WTC11 (cell line): ENCODE data around the gene CORO7. TPM values are rescaled to one million over a fixed set of nuclear protein-coding genes. Genes with fewer than 3 reads are reported as not detected.

Source experiments
- ATAC-seq: fragments of 200-7000 bp; cut with Tn5 transposase; 2 replicates; pipeline ENCODE4 v1.10.0; 2021; ENCODE audit warnings: mild to moderate bottlenecking, moderate library complexity
- CTCF ChIA-PET: fragments of 300-600 bp; sonication (Branson Sonifier 250); formaldehyde crosslinking; loops from one replicate; lab custom pipeline; 2021; ENCODE audit warnings: antibody characterized with exemption; lab: Charles Lee
- POLR2A ChIA-PET: fragments of 350-600 bp; sonication (Branson Sonifier 250); formaldehyde crosslinking; loops from one replicate; lab custom pipeline; 2021; ENCODE audit warnings: antibody characterized with exemption; lab: Charles Lee
- DNase-seq: peaks from one replicate; pipeline ENCODE4 v3.0.0; 2021; ENCODE audit warnings: low spot score
- H3K27ac Mint-ChIP-seq: 2 replicates; pipeline ENCODE4 v1.8.0; 2021; ENCODE audit warnings: mixed read lengths
- H3K27me3 Mint-ChIP-seq: 2 replicates; pipeline ENCODE4 v1.8.0; 2021; ENCODE audit warnings: low read depth, mild to moderate bottlenecking, moderate library complexity, mixed read lengths
- H3K36me3 Mint-ChIP-seq: 2 replicates; pipeline ENCODE4 v1.8.0; 2021; ENCODE audit warnings: mixed read lengths
- H3K4me1 Mint-ChIP-seq: 2 replicates; pipeline ENCODE4 v1.8.0; 2022; ENCODE audit warnings: mixed read lengths
- H3K4me3 Mint-ChIP-seq: 2 replicates; pipeline ENCODE4 v1.8.0; 2021; ENCODE audit warnings: mild to moderate bottlenecking, moderate library complexity, mixed read lengths
- H3K9me3 Mint-ChIP-seq: 2 replicates; pipeline ENCODE4 v1.8.0; 2021; ENCODE audit warnings: mixed read lengths
- ATF3 ChIP-seq: sonication (generic); formaldehyde crosslinking; conservative IDR thresholded peaks from 2 replicates; pipeline ENCODE4 v1.8.1; 2022; ENCODE audit warnings: mild to moderate bottlenecking, missing genetic modification reagents
- ELF4 ChIP-seq: sonication (generic); formaldehyde crosslinking; IDR thresholded peaks from 2 replicates; pipeline ENCODE4 v1.8.1; 2022; ENCODE audit warnings: low read depth, mild to moderate bottlenecking, moderate library complexity, missing genetic modification reagents
- EMX1 ChIP-seq: fragments of 250-450 bp; sonication (Bioruptor Pico); IDR thresholded peaks from 2 replicates; pipeline ENCODE4 v1.8.0; 2021; ENCODE audit warnings: mild to moderate bottlenecking
- ETV6 ChIP-seq: sonication (generic); formaldehyde crosslinking; IDR thresholded peaks from 2 replicates; pipeline ENCODE4 v1.8.1; 2022; ENCODE audit warnings: mild to moderate bottlenecking, missing genetic modification reagents
- FOXK1 ChIP-seq: sonication (generic); formaldehyde crosslinking; IDR thresholded peaks from 2 replicates; pipeline ENCODE4 v1.8.0; 2022; ENCODE audit warnings: mild to moderate bottlenecking, moderate library complexity, missing genetic modification reagents
- FOXP1 ChIP-seq: sonication (generic); formaldehyde crosslinking; IDR thresholded peaks from 2 replicates; pipeline ENCODE4 v1.8.0; 2022; ENCODE audit warnings: missing genetic modification reagents, mild to moderate bottlenecking, moderate library complexity, borderline replicate concordance
- IRF2 ChIP-seq: sonication (generic); formaldehyde crosslinking; IDR thresholded peaks from 2 replicates; pipeline ENCODE4 v1.8.0; 2022; ENCODE audit warnings: low read depth, missing genetic modification reagents, borderline replicate concordance
- JAZF1 ChIP-seq: fragments of 250-450 bp; sonication (Bioruptor Pico); IDR thresholded peaks from 2 replicates; pipeline ENCODE4 v1.9.0; 2021; ENCODE audit warnings: moderate library complexity, mild to moderate bottlenecking, inconsistent platforms
- NR1H2 ChIP-seq: sonication (generic); formaldehyde crosslinking; IDR thresholded peaks from 2 replicates; pipeline ENCODE4 v1.9.0; 2021; ENCODE audit warnings: mild to moderate bottlenecking, moderate library complexity, missing genetic modification reagents
- NR3C1 ChIP-seq: sonication (generic); formaldehyde crosslinking; conservative IDR thresholded peaks from 2 replicates; pipeline ENCODE4 v1.8.1; 2023; ENCODE audit warnings: low read depth, mild to moderate bottlenecking, missing genetic modification reagents
- SMAD4 ChIP-seq: sonication (generic); formaldehyde crosslinking; IDR thresholded peaks from 2 replicates; pipeline ENCODE4 v1.8.0; 2022; ENCODE audit warnings: mild to moderate bottlenecking, missing genetic modification reagents
- SP1 ChIP-seq: sonication (generic); formaldehyde crosslinking; conservative IDR thresholded peaks from 2 replicates; pipeline ENCODE4 v1.8.1; 2022; ENCODE audit warnings: missing genetic modification reagents
- ZNF232 ChIP-seq: sonication (generic); formaldehyde crosslinking; IDR thresholded peaks from 2 replicates; pipeline ENCODE4 v1.8.0; 2022; ENCODE audit warnings: mild to moderate bottlenecking, missing genetic modification reagents
- ZNF423 ChIP-seq: fragments of 250-450 bp; sonication (Bioruptor Pico); IDR thresholded peaks from 2 replicates; pipeline ENCODE4 v2.1.2; 2022; ENCODE audit warnings: mild to moderate bottlenecking, moderate library complexity
- ZNF671 ChIP-seq: fragments of 250-450 bp; sonication (Bioruptor Pico); IDR thresholded peaks from 2 replicates; pipeline ENCODE4 v1.8.0; 2021; ENCODE audit warnings: mild to moderate bottlenecking
- total RNA-seq: library from RNA; stranded (reverse); gene quantifications from 3 replicates; pipeline ENCODE4 v1.2.3, GENCODE V29; 2021
- TF ChIP-seq, protein P1 (sequence below): sonication (generic); formaldehyde crosslinking; IDR thresholded peaks from 2 replicates; pipeline ENCODE4 v1.8.0; 2022; ENCODE audit warnings: mild to moderate bottlenecking, missing genetic modification reagents
- TF ChIP-seq, protein P2 (sequence below): sonication (generic); formaldehyde crosslinking; IDR thresholded peaks from 2 replicates; pipeline ENCODE4 v1.8.0; 2022; ENCODE audit warnings: mild to moderate bottlenecking, missing genetic modification reagents

CORO7 gene
- total RNA-seq, 1 experiment from 2014 or later: 45.5 TPM

GRCh38 chr16:4375717-4376116, 40.7 kb downstream of the CORO7 start:
- ChIA-PET CTCF (interaction anchor here (0.6 to 11.7 kb wide), 5 partner anchors 15 to 122 kb away, joined by 3 to 273 read pairs (median 44); partner anchors contain the start of gene PAM16), POLR2A (interaction anchor here (1.1 to 1.5 kb wide), 3 partner anchors 13 to 17 kb away, joined by 3 to 16 read pairs (median 3); no protein-coding TSS in a partner anchor)
- DNase-seq (no peak), ATAC-seq (no peak)
- Mint-ChIP-seq H3K9me3 (no peaks in the 10 kb centered on the region), H3K4me3 (no peak overlapping the region), H3K36me3 (no peaks in the 10 kb centered on the region), H3K27ac (peak overlapping the region; percentile 72; the same call in 1 of the 2 replicates), H3K27me3 (no peaks in the 10 kb centered on the region), H3K4me1 (peaks cover 50% of the 10 kb centered on the region)
- no peak for TF ChIP-seq SMAD4
- TF ChIP-seq NR3C1 (CRISPR knock-in tag): no peak
- no peak for TF ChIP-seq ETV6 (CRISPR knock-in tag)
- TF ChIP-seq NR1H2: no peak
- TF ChIP-seq JAZF1 (CRISPR knock-in tag): no peak

GRCh38 chr16:4373909-4374742, 42.3 kb downstream of the CORO7 start:
- peak overlapping the region; percentile 47 for H3K4me3 Mint-ChIP-seq
- TF ChIP-seq ZNF232 (CRISPR knock-in tag) (peak; percentile 41; the same call in 1 of the 2 replicates), IRF2 (no peak), ZNF671 (CRISPR knock-in tag) (no peak)
- H3K4me1 Mint-ChIP-seq: peaks cover 44% of the 10 kb centered on the region
- 0 out of 2 replicates have a peak overlapping the region, but pooled peaks have one; percentile 57 for H3K27ac Mint-ChIP-seq
- H3K27me3 Mint-ChIP-seq: no peaks in the 10 kb centered on the region
- POLR2A ChIA-PET: interaction anchor here (0.8 to 2.0 kb wide), 10 partner anchors 8 to 102 kb away, joined by 3 to 16 read pairs (median 3); partner anchors contain the start of gene HMOX2
- CTCF ChIA-PET: interaction anchor here (0.6 to 11.7 kb wide), 11 partner anchors 8 to 100 kb away, joined by 3 to 273 read pairs (median 5); partner anchors contain the start of gene PAM16
- DNase-seq (peak; percentile 68), ATAC-seq (0 out of 2 replicates have a peak, but pooled peaks have one; percentile 4)
- H3K36me3 Mint-ChIP-seq: no peaks in the 10 kb centered on the region
- no peaks in the 10 kb centered on the region for H3K9me3 Mint-ChIP-seq

DNA sequence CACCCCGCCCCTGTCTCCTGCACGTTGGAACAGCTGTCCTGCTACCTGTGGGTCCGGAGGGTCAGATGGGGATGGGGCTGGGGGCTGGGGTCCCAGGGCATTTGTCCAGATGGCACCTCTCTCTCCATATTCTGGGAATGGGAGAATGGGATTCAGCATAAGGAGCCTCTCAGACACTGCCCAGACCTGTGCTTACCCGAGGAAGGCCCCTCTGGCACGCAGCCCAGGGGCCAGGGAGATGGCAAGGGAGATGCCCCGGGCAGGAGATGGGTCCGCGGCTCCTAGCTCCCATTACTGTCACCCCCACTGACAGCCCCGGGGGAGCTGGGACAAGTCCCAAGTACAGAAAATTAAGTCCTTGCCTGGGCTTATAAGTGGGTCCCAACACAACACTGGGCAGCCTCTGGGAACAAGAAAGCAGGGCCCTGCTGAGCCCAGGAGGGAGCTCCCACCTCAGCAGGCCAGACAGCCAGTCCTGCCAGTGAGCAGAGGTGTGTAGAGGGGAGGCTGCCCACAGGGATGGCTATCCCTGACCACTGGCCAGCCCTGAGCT, 43.0 kb downstream of the CORO7 start:
- no peak for TF ChIP-seq EMX1
- Mint-ChIP-seq H3K4me1 (peaks cover 41% of the 10 kb centered on the region), H3K36me3 (no peaks in the 10 kb centered on the region), H3K27me3 (no peaks in the 10 kb centered on the region), H3K4me3 (no peak overlapping the region; the same call in none of the 2 replicates), H3K27ac (no peak overlapping the region), H3K9me3 (no peaks in the 10 kb centered on the region)
- ATAC-seq: no peak
- DNase-seq: no peak
- ChIA-PET CTCF (interaction anchor here (0.6 to 11.7 kb wide), 13 partner anchors 8 to 120 kb away, joined by 3 to 273 read pairs (median 5); partner anchors contain the start of gene PAM16), POLR2A (interaction anchor here (0.8 to 2.0 kb wide), 8 partner anchors 8 to 103 kb away, joined by 3 to 8 read pairs (median 3); partner anchors contain the start of gene HMOX2)

DNA sequence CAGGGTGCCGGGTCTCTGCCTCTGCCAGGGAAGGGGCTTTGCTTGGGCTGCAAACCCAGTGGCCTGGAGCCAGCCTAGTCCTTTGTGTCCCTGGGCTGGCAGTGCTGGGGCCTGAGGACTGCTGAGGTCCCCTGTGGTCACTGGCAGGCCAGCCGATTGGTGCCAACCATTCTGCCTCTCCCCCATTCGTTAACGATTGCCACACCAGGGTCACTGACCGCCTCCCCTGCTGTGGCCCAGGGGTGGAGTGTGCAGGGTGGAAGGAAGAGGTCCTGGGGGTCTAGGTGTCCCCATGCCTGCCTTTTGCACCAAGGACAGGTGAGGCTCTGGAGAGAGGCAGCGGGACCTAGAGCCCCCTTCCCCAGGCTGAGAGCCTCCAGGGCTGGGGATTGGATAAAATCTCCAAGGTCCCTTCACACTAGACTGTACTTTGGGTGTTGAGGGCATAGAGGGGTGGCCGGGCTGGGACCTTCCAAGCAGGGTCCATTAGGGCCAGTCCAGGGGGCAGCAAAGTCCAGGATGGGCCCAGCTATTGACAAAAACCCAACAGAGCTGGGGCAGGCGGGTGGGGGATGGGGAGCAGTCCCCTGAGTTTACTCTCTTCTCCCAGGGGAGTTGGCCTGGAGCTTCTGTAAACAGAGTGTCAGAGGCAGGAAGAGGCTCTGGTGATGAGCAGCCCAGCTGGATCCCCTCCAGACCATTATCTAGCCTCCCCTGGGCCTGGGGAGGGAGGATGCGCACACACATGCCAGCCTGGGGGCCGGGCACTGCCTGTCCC, 43.6 kb downstream of the CORO7 start:
- ChIA-PET POLR2A (interaction anchor here (0.6 to 2.0 kb wide), 8 partner anchors 9 to 104 kb away, joined by 3 to 8 read pairs (median 3); partner anchors contain the start of gene HMOX2), CTCF (interaction anchor here (0.6 to 11.7 kb wide), 12 partner anchors 8 to 119 kb away, joined by 3 to 273 read pairs (median 5); partner anchors contain the start of gene PAM16)
- no peaks in the 10 kb centered on the region for H3K27me3 Mint-ChIP-seq
- H3K27ac Mint-ChIP-seq: no peak overlapping the region
- no peaks in the 10 kb centered on the region for H3K36me3 Mint-ChIP-seq
- no peak for ATAC-seq
- H3K4me3 Mint-ChIP-seq: peak overlapping the region; percentile 83
- DNase-seq: no peak
- H3K4me1 Mint-ChIP-seq: peaks cover 36% of the 10 kb centered on the region
- H3K9me3 Mint-ChIP-seq: no peaks in the 10 kb centered on the region
- TF ChIP-seq ELF4 (CRISPR knock-in tag) (no peak), ATF3 (CRISPR knock-in tag) (no peak), SP1 (CRISPR knock-in tag) (no peak), FOXP1 (CRISPR knock-in tag) (no peak), FOXK1 (CRISPR knock-in tag) (peak; percentile 51; the same call in 1 of the 2 replicates), ZNF423 (peak; percentile 79)
- TF ChIP-seq, protein P1, sequence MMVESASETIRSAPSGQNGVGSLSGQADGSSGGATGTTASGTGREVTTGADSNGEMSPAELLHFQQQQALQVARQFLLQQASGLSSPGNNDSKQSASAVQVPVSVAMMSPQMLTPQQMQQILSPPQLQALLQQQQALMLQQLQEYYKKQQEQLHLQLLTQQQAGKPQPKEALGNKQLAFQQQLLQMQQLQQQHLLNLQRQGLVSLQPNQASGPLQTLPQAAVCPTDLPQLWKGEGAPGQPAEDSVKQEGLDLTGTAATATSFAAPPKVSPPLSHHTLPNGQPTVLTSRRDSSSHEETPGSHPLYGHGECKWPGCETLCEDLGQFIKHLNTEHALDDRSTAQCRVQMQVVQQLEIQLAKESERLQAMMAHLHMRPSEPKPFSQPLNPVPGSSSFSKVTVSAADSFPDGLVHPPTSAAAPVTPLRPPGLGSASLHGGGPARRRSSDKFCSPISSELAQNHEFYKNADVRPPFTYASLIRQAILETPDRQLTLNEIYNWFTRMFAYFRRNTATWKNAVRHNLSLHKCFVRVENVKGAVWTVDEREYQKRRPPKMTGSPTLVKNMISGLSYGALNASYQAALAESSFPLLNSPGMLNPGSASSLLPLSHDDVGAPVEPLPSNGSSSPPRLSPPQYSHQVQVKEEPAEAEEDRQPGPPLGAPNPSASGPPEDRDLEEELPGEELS (CRISPR knock-in tag): 0 out of 2 replicates have a peak, but pooled peaks have one; percentile 49
- TF ChIP-seq, protein P2, sequence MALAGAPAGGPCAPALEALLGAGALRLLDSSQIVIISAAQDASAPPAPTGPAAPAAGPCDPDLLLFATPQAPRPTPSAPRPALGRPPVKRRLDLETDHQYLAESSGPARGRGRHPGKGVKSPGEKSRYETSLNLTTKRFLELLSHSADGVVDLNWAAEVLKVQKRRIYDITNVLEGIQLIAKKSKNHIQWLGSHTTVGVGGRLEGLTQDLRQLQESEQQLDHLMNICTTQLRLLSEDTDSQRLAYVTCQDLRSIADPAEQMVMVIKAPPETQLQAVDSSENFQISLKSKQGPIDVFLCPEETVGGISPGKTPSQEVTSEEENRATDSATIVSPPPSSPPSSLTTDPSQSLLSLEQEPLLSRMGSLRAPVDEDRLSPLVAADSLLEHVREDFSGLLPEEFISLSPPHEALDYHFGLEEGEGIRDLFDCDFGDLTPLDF (CRISPR knock-in tag): no peak
